Neural cell (in vitro differentiated cells): ENCODE results near the gene MLLT3.

Source experiments
- POLR2AphosphoS5 ChIP-seq: IDR thresholded peaks from 2 replicates; pipeline ENCODE4 v1.6.1; 2012
- TF ChIP-seq, protein P1 (sequence below): fragments of 450-650 bp; IDR thresholded peaks from 2 replicates; pipeline ENCODE4 v1.5.1; 2014; ENCODE audit warnings: antibody characterized with exemption, mild to moderate bottlenecking, moderate library complexity; ENCODE audit not compliant: poor library complexity, severe bottlenecking

DNA sequence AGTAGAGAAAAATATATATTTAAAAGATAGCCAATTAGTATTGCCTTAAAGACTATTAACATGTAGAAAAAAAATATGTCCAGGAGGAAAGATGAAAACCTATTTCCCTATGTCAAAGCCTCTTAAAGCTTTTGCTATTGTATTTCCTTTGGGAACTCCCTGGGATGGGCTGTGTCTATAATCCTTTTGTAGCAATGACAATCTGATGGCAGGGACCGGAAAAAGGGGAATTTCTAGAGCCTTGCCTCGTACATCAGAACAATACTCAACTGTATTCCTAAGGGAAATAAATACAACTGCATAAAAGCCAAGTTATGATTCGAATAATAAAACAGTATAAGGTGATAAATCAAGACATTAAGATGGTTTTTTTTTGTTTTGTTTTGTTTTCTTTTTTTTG, 257.3 kb downstream of the MLLT3 start:
- TF ChIP-seq POLR2AphosphoS5, result no peak
- TF ChIP-seq, protein P1, sequence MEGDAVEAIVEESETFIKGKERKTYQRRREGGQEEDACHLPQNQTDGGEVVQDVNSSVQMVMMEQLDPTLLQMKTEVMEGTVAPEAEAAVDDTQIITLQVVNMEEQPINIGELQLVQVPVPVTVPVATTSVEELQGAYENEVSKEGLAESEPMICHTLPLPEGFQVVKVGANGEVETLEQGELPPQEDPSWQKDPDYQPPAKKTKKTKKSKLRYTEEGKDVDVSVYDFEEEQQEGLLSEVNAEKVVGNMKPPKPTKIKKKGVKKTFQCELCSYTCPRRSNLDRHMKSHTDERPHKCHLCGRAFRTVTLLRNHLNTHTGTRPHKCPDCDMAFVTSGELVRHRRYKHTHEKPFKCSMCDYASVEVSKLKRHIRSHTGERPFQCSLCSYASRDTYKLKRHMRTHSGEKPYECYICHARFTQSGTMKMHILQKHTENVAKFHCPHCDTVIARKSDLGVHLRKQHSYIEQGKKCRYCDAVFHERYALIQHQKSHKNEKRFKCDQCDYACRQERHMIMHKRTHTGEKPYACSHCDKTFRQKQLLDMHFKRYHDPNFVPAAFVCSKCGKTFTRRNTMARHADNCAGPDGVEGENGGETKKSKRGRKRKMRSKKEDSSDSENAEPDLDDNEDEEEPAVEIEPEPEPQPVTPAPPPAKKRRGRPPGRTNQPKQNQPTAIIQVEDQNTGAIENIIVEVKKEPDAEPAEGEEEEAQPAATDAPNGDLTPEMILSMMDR, result no peak
